Raji (cell line): ENCODE results near the gene LRRC57.

Source experiments
- POLR2A ChIP-seq: IDR thresholded peaks from 2 replicates; pipeline ENCODE4 v1.6.1; 2011; ENCODE audit warnings: low read depth, low read length, control low read depth; ENCODE audit not compliant: insufficient read depth

Gene LRRC57

GRCh38 chr15:42507514-42507913 is 41.1 kb downstream of the LRRC57 start:
- TF ChIP-seq POLR2A, result no peak

GRCh38 chr15:42504631-42505030 is 44.0 kb downstream of the LRRC57 start:
- TF ChIP-seq POLR2A, result no peak

- TF ChIP-seq POLR2A, result no peak
Observed at GRCh38 chr15:42503825-42504224, 44.8 kb downstream of the LRRC57 start.

- TF ChIP-seq POLR2A, result no peak
Observed at GRCh38 chr15:42502477-42502876, 46.1 kb downstream of the LRRC57 start.

- TF ChIP-seq POLR2A, result no peak
Observed at GRCh38 chr15:42499858-42500609, 48.6 kb downstream of the LRRC57 start.

GRCh38 chr15:42498212-42499068 is 50.2 kb downstream of the LRRC57 start:
- no peak for TF ChIP-seq POLR2A

- peak; percentile 76 for TF ChIP-seq POLR2A
Observed at GRCh38 chr15:42495361-42496212, 53.0 kb downstream of the LRRC57 start, which contains the start of gene SNAP23. TSS of gene SNAP23 (plus strand) at chr15:42495634. CDS start at chr15:42511847, 16,213 bp downstream.

- no peak for TF ChIP-seq POLR2A
Observed at GRCh38 chr15:42494998-42495360, 53.6 kb downstream of the LRRC57 start.

GRCh38 chr15:42493679-42494078 is 54.9 kb downstream of the LRRC57 start:
- TF ChIP-seq POLR2A, result no peak

- no peak for TF ChIP-seq POLR2A
Observed at GRCh38 chr15:42491539-42492225, 56.9 kb downstream of the LRRC57 start.

GRCh38 chr15:42490671-42491538 is 57.7 kb downstream of the LRRC57 start, which contains the start of gene ZNF106:
TSS of gene ZNF106 (minus strand) at chr15:42491141. CDS start at chr15:42472289, 18,852 bp downstream.
- TF ChIP-seq POLR2A, result peak; percentile 85

- no peak for TF ChIP-seq POLR2A
Observed at GRCh38 chr15:42490291-42490670, 58.3 kb downstream of the LRRC57 start.
